B cell (primary cell): Measurements from ENCODE around the gene SCRN3.

Experiments
- EZH2 ChIP-seq: IDR thresholded peaks from 2 replicates; pipeline ENCODE4 v1.6.1; 2012; ENCODE audit warnings: borderline replicate concordance, low read depth, mild to moderate bottlenecking, moderate library complexity, low read length; ENCODE audit not compliant: insufficient read depth, poor library complexity, severe bottlenecking
- TF ChIP-seq, protein P1 (sequence below): fragments of 200-600 bp; IDR thresholded peaks from one replicate; pipeline ENCODE4 v1.8.0; 2022; ENCODE audit warnings: antibody characterized with exemption, mild to moderate bottlenecking

DNA sequence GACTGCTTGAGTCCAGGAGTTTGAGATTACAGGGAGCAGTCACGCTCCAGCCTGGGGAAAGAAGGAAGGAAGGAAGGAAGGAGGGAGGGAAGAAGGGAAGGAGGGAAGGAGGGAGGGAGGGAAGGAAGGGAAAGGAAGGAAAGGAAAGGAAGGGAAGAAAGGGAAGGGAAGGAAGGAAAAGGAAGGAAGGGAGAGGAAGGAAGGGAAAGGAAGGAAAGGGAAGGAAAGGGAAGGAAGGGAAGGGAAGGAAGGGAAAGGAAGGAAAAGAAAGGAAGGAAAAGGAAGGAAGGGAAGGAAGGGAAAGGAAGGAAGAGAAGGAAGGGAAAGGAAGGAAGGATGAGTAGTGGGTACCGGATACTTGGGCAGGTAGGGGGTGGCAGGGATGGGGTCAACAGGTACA lies 59.0 kb downstream of the SCRN3 start:
- TF ChIP-seq, protein P1, sequence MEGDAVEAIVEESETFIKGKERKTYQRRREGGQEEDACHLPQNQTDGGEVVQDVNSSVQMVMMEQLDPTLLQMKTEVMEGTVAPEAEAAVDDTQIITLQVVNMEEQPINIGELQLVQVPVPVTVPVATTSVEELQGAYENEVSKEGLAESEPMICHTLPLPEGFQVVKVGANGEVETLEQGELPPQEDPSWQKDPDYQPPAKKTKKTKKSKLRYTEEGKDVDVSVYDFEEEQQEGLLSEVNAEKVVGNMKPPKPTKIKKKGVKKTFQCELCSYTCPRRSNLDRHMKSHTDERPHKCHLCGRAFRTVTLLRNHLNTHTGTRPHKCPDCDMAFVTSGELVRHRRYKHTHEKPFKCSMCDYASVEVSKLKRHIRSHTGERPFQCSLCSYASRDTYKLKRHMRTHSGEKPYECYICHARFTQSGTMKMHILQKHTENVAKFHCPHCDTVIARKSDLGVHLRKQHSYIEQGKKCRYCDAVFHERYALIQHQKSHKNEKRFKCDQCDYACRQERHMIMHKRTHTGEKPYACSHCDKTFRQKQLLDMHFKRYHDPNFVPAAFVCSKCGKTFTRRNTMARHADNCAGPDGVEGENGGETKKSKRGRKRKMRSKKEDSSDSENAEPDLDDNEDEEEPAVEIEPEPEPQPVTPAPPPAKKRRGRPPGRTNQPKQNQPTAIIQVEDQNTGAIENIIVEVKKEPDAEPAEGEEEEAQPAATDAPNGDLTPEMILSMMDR, result no peak
- TF ChIP-seq EZH2, result no peak
